ENCODE measurements around the gene PIAS3. TPM values are rescaled to one million over a fixed set of nuclear protein-coding genes. Genes with fewer than 3 reads are reported as not detected.
"Not testable (repeated sequence)": the region's sequence is repeated elsewhere in the genome, so short reads cannot be mapped to it uniquely, and the experiment has no call there.

Gene PIAS3
- total and polyA plus RNA-seq, 11 donors: 14.2 to 31.0 (median 15.6) TPM

- Histone ChIP-seq H3K4me1 (peaks cover 0 to 18% (median 13%) of the 10 kb centered on the region in 12 donors), H3K27ac (peak within 1 kb of the TSS; percentile 86 to 97 (median 93)), H3K36me3 (peaks cover 0 to 35% (median 31%) of the 10 kb centered on the region in 9 donors), H3K27me3 (no peaks in the 10 kb centered on the region), H3K9me3 (no peaks in the 10 kb centered on the region), H3K4me3 (peak within 1 kb of the TSS; percentile 64 to 97 (median 76))
- TF ChIP-seq, protein P1, sequence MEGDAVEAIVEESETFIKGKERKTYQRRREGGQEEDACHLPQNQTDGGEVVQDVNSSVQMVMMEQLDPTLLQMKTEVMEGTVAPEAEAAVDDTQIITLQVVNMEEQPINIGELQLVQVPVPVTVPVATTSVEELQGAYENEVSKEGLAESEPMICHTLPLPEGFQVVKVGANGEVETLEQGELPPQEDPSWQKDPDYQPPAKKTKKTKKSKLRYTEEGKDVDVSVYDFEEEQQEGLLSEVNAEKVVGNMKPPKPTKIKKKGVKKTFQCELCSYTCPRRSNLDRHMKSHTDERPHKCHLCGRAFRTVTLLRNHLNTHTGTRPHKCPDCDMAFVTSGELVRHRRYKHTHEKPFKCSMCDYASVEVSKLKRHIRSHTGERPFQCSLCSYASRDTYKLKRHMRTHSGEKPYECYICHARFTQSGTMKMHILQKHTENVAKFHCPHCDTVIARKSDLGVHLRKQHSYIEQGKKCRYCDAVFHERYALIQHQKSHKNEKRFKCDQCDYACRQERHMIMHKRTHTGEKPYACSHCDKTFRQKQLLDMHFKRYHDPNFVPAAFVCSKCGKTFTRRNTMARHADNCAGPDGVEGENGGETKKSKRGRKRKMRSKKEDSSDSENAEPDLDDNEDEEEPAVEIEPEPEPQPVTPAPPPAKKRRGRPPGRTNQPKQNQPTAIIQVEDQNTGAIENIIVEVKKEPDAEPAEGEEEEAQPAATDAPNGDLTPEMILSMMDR (IDR thresholded peaks at IDR 0.05): no peak
- peak; percentile 61 to 89 for TF ChIP-seq POLR2A (IDR thresholded peaks at IDR 0.05)
- DNase-seq (peak; percentile 93 to 96 (median 95)), ATAC-seq (peak; percentile 87 to 97 (median 96))
- intact Hi-C loops (cut with DNase I): loop anchor here in 1 of 10 donors (10.0 kb wide), 1 partner anchor 69 kb away; no protein-coding TSS in a partner anchor
- WGBS, 4 donors: 0 to 1% (median 1%) methylated on average over 75 to 89 of the region's 89 CpGs
Observed at GRCh38 chr1:145823565-145824498, 35.0 kb downstream of the PIAS3 start, which contains the start of the genes POLR3C and RNF115. Gene POLR3C (plus strand): TSS chr1:145824200. CDS start chr1:145825777, 1,577 bp downstream. Gene RNF115 (minus strand): TSS chr1:145824095. CDS start chr1:145823873, 222 bp downstream.

- Histone ChIP-seq H3K27ac (peak overlapping the region in 4 of 12 donors; percentile 30 to 93 (median 62)), H3K4me3 (peak overlapping the region in 6 of 12 donors; percentile 64 to 97 (median 74)), H3K36me3 (peaks cover 0 to 25% (median 21%) of the 10 kb centered on the region in 9 donors), H3K4me1 (peaks cover 0 to 18% (median 13%) of the 10 kb centered on the region in 12 donors)
- not testable (repeated sequence) for H3K27me3 ChIP-seq, DNase-seq, H3K9me3 ChIP-seq
- intact Hi-C loops (cut with DNase I): loop anchor here in 1 of 10 donors (10.0 kb wide), 1 partner anchor 68 kb away; no protein-coding TSS in a partner anchor
- ATAC-seq: peak; percentile 12 to 46 (median 34)
- 0 to 30% methylated on average over 4 of the region's 16 CpGs; no CpG with 5 or more reads in 2 of the 4 donors for WGBS, 4 donors
Observed at GRCh38 chr1:145822779-145823331, 36.0 kb downstream of the PIAS3 start.

DNA sequence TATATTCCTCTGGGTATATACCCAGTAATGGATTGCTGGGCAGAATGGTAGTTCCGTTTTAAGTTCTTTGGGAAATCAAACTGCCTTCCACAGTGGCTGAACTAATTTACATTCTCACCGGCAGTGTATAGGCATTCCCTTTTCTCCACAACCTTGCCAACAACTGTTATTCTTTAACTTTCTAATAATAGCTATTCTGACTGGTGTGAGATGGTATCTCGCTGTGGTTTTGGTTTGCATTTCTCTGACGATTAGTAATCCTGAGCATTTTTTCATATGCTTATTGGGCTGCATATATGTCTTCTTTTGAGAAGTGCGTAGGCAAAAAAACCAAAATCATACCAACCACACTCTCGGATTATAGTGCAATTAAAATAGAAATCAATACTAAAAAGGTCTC is 40.8 kb downstream of the PIAS3 start:
- H3K27ac ChIP-seq; H3K27me3 ChIP-seq; H3K4me3 ChIP-seq; DNase-seq; H3K36me3 ChIP-seq; H3K9me3 ChIP-seq; ATAC-seq; H3K4me1 ChIP-seq; intact Hi-C loops (cut with DNase I): not testable (repeated sequence)
- 47 to 70% (median 58%) methylated on average over 2 to 4 of the region's 6 CpGs for WGBS, 4 donors

- H3K27me3 ChIP-seq; intact Hi-C loops (cut with DNase I); H3K4me1 ChIP-seq; H3K9me3 ChIP-seq; H3K4me3 ChIP-seq; H3K36me3 ChIP-seq; DNase-seq: not testable (repeated sequence)
- WGBS, 4 donors: 70 to 82% (median 75%) methylated on average over 5 to 6 of the region's 6 CpGs
- ATAC-seq: peak in 1 of 4 donors; percentile 38
- H3K27ac ChIP-seq: peak overlapping the region in 1 of 12 donors; percentile 10
Observed at GRCh38 chr1:145812977-145813810, 45.7 kb downstream of the PIAS3 start.

DNA sequence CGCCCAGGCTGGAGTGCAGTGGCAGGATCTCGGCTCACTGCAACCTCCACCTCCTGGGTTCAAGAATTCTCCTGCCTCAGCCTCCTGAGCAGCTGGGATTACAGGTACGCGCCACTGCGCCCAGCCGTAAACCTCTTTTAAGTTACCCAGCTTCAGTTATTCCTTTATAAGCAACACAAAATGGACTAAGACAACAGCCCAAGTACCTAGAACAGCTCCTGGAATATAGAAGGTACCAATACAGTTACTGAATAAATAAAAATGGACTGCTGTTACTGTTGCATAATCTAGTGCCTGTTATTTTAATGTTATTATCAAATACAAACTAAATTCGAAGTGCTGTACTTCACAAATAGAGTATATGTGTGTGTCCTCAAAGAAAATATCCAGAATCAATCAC is 52.0 kb downstream of the PIAS3 start:
- intact Hi-C loops (cut with DNase I): loop anchor here in 1 of 10 donors (10.0 kb wide), 1 partner anchor 62 kb away; no protein-coding TSS in a partner anchor
- H3K4me1 ChIP-seq: peaks cover 2 to 56% (median 25%) of the 10 kb centered on the region in 12 donors
- TF ChIP-seq POLR2A (IDR thresholded peaks at IDR 0.05): no peak
- TF ChIP-seq, protein P1 (IDR thresholded peaks at IDR 0.05): no peak
- ATAC-seq (no peak), DNase-seq (no peak)
- H3K36me3 ChIP-seq: peaks cover 0 to 4% (median 0%) of the 10 kb centered on the region in 9 donors
- H3K4me3 ChIP-seq: no peak overlapping the region
- no peaks in the 10 kb centered on the region for H3K9me3 ChIP-seq
- no peak overlapping the region for H3K27ac ChIP-seq
- 92 to 98% (median 94%) methylated on average over 7 of the region's 7 CpGs for WGBS, 4 donors
- H3K27me3 ChIP-seq: no peaks in the 10 kb centered on the region
